Measurements from ENCODE around the gene LYPD4.

GRCh38 chr19:41811981-41812380 is 32.5 kb downstream of the LYPD4 start:
- no peak for TF ChIP-seq ZBTB21 (CRISPR knock-in tag; IDR thresholded peaks at IDR 0.05; ENCODE audit: borderline replicate concordance)
- no peak for TF ChIP-seq SMAD4 (CRISPR knock-in tag; IDR thresholded peaks at IDR 0.05)

All from WTC11 (cell line).